ENCODE measurements around the gene MCMBP.

The MCMBP gene

GRCh38 chr10:119860866-119861607 lies 11.6 kb downstream of the MCMBP start:
- Mint-ChIP-seq H3K27ac (peak overlapping the region; percentile 45), H3K9me3 (peaks cover 7% of the 10 kb centered on the region), H3K4me3 (no peak overlapping the region), H3K36me3 (ENCODE audit: low read depth) (peaks cover 50% of the 10 kb centered on the region), H3K27me3 (no peaks in the 10 kb centered on the region), H3K4me1 (ENCODE audit: low read depth) (peaks cover 51% of the 10 kb centered on the region)

DNA sequence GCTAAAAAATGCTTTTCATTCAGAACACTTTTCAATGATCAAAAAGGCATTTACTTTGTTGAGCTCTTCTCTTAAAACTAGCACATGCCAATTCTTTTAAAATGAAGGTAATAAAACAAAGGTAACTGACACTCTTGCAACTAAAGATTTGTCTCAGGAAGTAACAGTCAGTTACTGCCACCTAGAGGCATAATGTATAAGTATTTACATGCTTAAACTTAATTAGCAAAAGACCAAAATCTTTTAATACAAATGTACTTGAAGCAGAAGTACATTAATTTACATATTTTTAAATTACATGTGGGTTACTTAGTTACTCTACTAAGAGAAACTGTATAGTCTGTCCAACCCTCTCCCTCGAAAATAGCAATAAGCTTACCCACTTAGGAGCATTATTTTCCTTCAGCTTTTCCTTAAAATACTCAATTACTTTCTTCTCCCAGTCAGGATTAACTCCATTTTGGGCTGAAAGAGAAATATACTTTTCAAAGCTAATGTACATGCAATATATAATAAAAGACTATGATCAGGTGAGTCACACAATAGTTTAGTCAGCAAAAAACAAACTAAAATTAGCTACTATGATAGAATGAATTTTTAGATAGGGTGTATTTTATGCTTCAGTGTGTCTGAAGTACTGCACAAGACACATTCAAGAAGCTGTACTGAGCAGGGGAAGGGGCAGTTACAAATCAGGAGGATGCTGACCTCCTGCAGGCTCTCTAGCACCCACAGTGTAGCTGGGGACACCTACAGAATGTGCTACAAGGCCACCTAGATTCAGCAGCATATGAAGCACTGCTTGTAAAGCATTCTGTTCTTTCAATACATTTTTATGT lies 13.0 kb downstream of the MCMBP start:
- H3K36me3 Mint-ChIP-seq (ENCODE audit: low read depth): peaks cover 46% of the 10 kb centered on the region
- H3K27me3 Mint-ChIP-seq: no peaks in the 10 kb centered on the region
- H3K4me3 Mint-ChIP-seq: no peak overlapping the region
- H3K4me1 Mint-ChIP-seq (ENCODE audit: low read depth): peaks cover 43% of the 10 kb centered on the region
- peaks cover 2% of the 10 kb centered on the region for H3K9me3 Mint-ChIP-seq
- H3K27ac Mint-ChIP-seq: no peak overlapping the region

GRCh38 chr10:119858063-119858462 lies 14.6 kb downstream of the MCMBP start:
- Mint-ChIP-seq H3K4me3 (no peak overlapping the region), H3K4me1 (ENCODE audit: low read depth) (peaks cover 34% of the 10 kb centered on the region), H3K27me3 (no peaks in the 10 kb centered on the region), H3K27ac (no peak overlapping the region), H3K9me3 (no peaks in the 10 kb centered on the region), H3K36me3 (ENCODE audit: low read depth) (peaks cover 41% of the 10 kb centered on the region)

DNA sequence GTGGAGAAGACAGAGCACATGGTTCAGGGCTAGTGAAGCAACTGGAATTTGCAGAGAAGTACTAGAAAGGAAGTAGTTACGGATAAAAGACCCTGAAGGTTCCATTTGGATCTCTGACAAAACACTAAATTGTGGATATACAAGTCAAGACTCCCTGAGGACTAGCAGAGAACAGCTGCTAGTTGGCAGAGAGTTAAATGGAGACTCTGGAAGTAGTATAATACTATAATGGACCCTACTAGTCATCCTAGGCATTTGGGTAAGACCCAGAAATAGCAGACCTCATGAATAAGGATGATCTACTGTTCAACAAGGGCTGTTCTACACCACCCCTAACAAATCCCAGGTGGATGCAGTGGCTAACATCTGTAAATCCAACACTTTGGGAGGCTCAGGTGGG lies 19.1 kb downstream of the MCMBP start:
- Mint-ChIP-seq H3K36me3 (ENCODE audit: low read depth) (peaks cover 61% of the 10 kb centered on the region), H3K4me1 (ENCODE audit: low read depth) (no peaks in the 10 kb centered on the region), H3K27me3 (no peaks in the 10 kb centered on the region), H3K9me3 (no peaks in the 10 kb centered on the region), H3K4me3 (no peak overlapping the region), H3K27ac (no peak overlapping the region)

DNA sequence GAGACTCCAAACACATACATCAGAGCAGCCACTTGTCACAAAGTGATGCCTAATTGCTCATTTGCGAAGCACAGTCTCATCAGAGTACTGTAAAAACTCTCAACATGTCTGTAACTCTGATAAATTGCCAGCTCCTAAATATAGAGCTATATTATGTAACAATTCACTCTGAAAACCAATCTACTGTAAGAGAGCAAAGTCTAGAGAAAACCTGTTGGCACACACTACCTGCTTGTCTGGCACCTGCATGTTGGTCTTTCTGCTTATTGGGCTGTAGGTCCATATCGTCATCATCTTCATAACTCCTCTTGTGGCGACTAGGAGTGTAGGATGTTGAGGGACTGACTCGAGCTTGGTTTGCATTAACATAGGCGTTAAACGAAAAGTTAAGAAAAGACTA lies 19.8 kb downstream of the MCMBP start:
- H3K4me1 Mint-ChIP-seq (ENCODE audit: low read depth): no peaks in the 10 kb centered on the region
- H3K9me3 Mint-ChIP-seq: no peaks in the 10 kb centered on the region
- H3K27me3 Mint-ChIP-seq: no peaks in the 10 kb centered on the region
- no peak overlapping the region for H3K27ac Mint-ChIP-seq
- peaks cover 67% of the 10 kb centered on the region for H3K36me3 Mint-ChIP-seq (ENCODE audit: low read depth)
- no peak overlapping the region for H3K4me3 Mint-ChIP-seq

DNA sequence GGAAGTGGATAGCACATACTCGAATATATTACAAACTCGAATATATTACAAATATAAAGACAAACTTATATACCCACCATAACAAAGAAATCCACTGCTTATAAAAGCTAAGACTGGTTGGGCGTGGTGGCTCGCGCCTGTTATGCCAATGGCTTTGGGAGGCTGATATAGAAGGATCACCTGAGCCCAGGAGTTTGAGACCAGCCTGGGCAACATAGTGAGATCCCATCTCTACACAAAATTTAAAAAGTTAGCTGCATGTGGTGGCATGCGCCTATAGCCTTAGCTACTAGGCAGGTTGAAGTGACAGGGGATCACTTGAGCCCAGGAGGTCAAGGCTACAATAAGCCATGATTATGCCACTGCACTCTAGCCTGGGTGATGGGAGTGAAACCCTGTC lies 20.4 kb downstream of the MCMBP start:
- Mint-ChIP-seq H3K27me3 (no peaks in the 10 kb centered on the region), H3K27ac (no peak overlapping the region), H3K36me3 (ENCODE audit: low read depth) (peaks cover 67% of the 10 kb centered on the region)

DNA sequence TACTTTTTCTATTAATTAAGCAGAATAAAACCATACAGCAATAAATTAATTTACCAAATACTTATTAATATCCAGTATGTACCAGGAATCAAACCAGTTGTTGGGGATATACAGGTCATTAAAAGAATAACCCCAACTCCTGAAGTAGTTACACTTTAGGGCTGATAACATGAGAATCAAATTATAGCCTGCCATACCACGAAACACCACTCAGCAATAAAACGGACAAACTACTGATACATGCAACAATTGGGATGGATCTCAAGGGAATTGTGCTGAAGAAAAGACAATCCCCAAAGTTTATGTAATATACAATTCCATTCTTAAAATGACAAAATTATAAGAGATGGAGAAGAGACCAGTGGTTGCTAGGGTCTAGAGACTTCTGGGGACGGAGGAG lies 22.7 kb downstream of the MCMBP start:
- H3K27ac Mint-ChIP-seq: peak overlapping the region; percentile 40
- no peak overlapping the region for H3K4me3 Mint-ChIP-seq
- H3K36me3 Mint-ChIP-seq (ENCODE audit: low read depth): peaks cover 67% of the 10 kb centered on the region
- peaks cover 6% of the 10 kb centered on the region for H3K4me1 Mint-ChIP-seq (ENCODE audit: low read depth)
- no peaks in the 10 kb centered on the region for H3K27me3 Mint-ChIP-seq
- H3K9me3 Mint-ChIP-seq: no peaks in the 10 kb centered on the region

More for the DNA sequence above, 20.4 kb downstream of the MCMBP start:
- H3K9me3 Mint-ChIP-seq: no peaks in the 10 kb centered on the region
- H3K4me3 Mint-ChIP-seq: no peak overlapping the region
- H3K4me1 Mint-ChIP-seq (ENCODE audit: low read depth): peaks cover under 1% of the 10 kb centered on the region

GRCh38 chr10:119849031-119849789 lies 23.4 kb downstream of the MCMBP start:
- H3K36me3 Mint-ChIP-seq (ENCODE audit: low read depth): peaks cover 72% of the 10 kb centered on the region
- peaks cover 6% of the 10 kb centered on the region for H3K4me1 Mint-ChIP-seq (ENCODE audit: low read depth)
- H3K27me3 Mint-ChIP-seq: no peaks in the 10 kb centered on the region
- no peaks in the 10 kb centered on the region for H3K9me3 Mint-ChIP-seq
- H3K4me3 Mint-ChIP-seq: no peak overlapping the region
- no peak overlapping the region for H3K27ac Mint-ChIP-seq

DNA sequence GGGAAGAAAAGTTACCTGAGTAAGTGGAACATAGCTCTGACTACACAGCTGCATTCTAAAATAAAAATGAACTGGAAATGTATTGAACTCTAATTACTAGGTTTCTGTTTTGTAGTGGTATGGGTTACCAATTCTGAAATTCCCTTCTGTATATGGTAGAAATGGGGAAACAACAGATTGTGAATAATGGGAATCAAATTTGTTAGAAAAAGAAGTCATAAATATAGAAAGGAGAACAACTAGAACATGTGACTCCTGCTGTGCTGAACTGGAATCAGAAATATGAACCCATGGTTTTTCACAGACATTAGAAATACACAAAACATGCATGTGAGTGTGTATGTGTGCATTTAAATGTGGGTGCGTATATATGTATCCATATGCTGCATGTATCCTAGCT lies 27.0 kb downstream of the MCMBP start:
- H3K36me3 Mint-ChIP-seq (ENCODE audit: low read depth): peaks cover 88% of the 10 kb centered on the region
- no peak overlapping the region for H3K4me3 Mint-ChIP-seq
- no peaks in the 10 kb centered on the region for H3K9me3 Mint-ChIP-seq
- H3K27me3 Mint-ChIP-seq: no peaks in the 10 kb centered on the region
- H3K27ac Mint-ChIP-seq: no peak overlapping the region
- peaks cover 6% of the 10 kb centered on the region for H3K4me1 Mint-ChIP-seq (ENCODE audit: low read depth)

DNA sequence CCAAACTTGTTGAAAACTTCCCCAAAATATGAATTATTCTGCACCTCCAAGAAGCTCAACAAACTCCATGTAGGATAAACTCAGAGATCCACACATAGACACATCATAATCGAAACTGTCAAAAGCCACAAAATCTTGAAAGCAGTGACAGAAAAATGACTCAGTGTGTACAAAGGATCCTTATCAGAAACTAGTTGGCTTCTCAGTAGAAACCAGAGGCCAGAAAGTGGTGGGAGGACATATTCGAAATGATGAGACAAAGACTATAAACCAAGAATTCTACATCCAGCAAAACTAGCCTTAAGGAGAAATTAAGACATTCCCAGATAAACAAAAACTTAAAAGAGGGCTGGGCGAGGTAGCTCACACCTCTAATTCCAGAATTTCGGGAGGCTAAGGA lies 38.5 kb downstream of the MCMBP start:
- H3K4me1 Mint-ChIP-seq (ENCODE audit: low read depth): peaks cover 38% of the 10 kb centered on the region
- H3K27ac Mint-ChIP-seq: peak overlapping the region; percentile 54
- H3K27me3 Mint-ChIP-seq: no peaks in the 10 kb centered on the region
- peaks cover 5% of the 10 kb centered on the region for H3K9me3 Mint-ChIP-seq
- H3K4me3 Mint-ChIP-seq: peak overlapping the region; percentile 47
- H3K36me3 Mint-ChIP-seq (ENCODE audit: low read depth): peaks cover 99% of the 10 kb centered on the region

GRCh38 chr10:119832951-119833350 lies 39.7 kb downstream of the MCMBP start:
- peaks cover 5% of the 10 kb centered on the region for H3K9me3 Mint-ChIP-seq
- peaks cover 97% of the 10 kb centered on the region for H3K36me3 Mint-ChIP-seq (ENCODE audit: low read depth)
- no peak overlapping the region for H3K4me3 Mint-ChIP-seq
- no peaks in the 10 kb centered on the region for H3K27me3 Mint-ChIP-seq
- H3K27ac Mint-ChIP-seq: no peak overlapping the region
- H3K4me1 Mint-ChIP-seq (ENCODE audit: low read depth): peaks cover 38% of the 10 kb centered on the region

DNA sequence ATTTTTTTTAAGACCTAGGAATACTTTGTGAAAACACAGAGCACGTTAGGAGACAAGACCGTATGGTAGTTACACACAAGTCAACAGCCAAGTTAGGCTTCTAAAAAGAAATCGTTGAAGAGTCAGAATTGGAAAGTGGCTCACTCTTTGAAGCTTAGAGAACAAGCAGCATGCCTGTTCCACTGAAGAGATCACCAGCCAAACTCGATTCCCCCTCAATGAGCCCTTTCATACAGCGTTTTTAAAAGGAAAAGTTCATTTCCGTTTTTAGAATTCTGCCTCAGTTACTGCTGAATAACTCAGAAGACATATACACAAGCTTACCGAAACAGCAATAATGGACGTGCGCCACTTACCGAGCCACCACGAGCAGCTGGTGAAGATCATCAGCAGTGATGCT lies 41.0 kb downstream of the MCMBP start:
- Mint-ChIP-seq H3K4me3 (no peak overlapping the region), H3K27me3 (no peaks in the 10 kb centered on the region), H3K36me3 (ENCODE audit: low read depth) (peaks cover 97% of the 10 kb centered on the region), H3K27ac (peak overlapping the region; percentile 58), H3K9me3 (peaks cover 5% of the 10 kb centered on the region), H3K4me1 (ENCODE audit: low read depth) (peaks cover 30% of the 10 kb centered on the region)

- H3K27me3 Mint-ChIP-seq: no peaks in the 10 kb centered on the region
- peaks cover 5% of the 10 kb centered on the region for H3K9me3 Mint-ChIP-seq
- H3K27ac Mint-ChIP-seq: no peak overlapping the region
- H3K4me1 Mint-ChIP-seq (ENCODE audit: low read depth): peaks cover 24% of the 10 kb centered on the region
- peaks cover 93% of the 10 kb centered on the region for H3K36me3 Mint-ChIP-seq (ENCODE audit: low read depth)
- no peak overlapping the region for H3K4me3 Mint-ChIP-seq
Measured at GRCh38 chr10:119830851-119831250, 41.8 kb downstream of the MCMBP start.

DNA sequence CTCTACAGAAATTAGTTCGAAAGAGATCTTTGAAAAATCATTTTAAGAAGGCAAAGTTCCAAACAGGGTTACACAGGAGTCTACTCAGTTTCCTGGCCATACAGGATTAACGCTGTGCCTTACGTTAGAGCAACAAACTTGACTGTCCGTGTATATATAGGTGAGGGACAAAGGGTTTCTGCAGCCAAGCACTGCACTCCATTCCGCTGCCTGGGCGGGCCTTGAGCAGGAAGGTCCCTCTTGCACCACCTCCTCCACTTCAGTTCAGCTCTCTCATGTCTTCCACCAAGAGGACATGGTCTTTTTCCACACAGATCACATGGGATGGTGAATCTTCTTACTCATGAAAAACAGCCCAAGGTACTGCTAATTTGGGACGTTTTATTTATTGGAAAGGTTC lies 43.2 kb downstream of the MCMBP start:
- no peak overlapping the region for H3K4me3 Mint-ChIP-seq
- peaks cover 90% of the 10 kb centered on the region for H3K36me3 Mint-ChIP-seq (ENCODE audit: low read depth)
- no peak overlapping the region for H3K27ac Mint-ChIP-seq
- peaks cover 14% of the 10 kb centered on the region for H3K4me1 Mint-ChIP-seq (ENCODE audit: low read depth)
- no peaks in the 10 kb centered on the region for H3K27me3 Mint-ChIP-seq
- H3K9me3 Mint-ChIP-seq: no peaks in the 10 kb centered on the region

- H3K4me3 Mint-ChIP-seq: no peak overlapping the region
- H3K36me3 Mint-ChIP-seq (ENCODE audit: low read depth): peaks cover 84% of the 10 kb centered on the region
- no peaks in the 10 kb centered on the region for H3K9me3 Mint-ChIP-seq
- H3K27me3 Mint-ChIP-seq: no peaks in the 10 kb centered on the region
- no peak overlapping the region for H3K27ac Mint-ChIP-seq
- H3K4me1 Mint-ChIP-seq (ENCODE audit: low read depth): no peaks in the 10 kb centered on the region
Measured at GRCh38 chr10:119827430-119827829, 45.2 kb downstream of the MCMBP start.
